K562 (cell line): ENCODE measurements around the gene RBMX2. TPM values are rescaled to one million over a fixed set of nuclear protein-coding genes. Genes with fewer than 3 reads are reported as not detected.

ENCODE experiments used
- ARID1B ChIP-seq: fragments of 450-650 bp; IDR thresholded peaks from 2 replicates; pipeline ENCODE4 v1.6.1; 2016; ENCODE audit warnings: antibody characterized with exemption, mild to moderate bottlenecking, inconsistent platforms
- CCAR2 ChIP-seq: fragments of 200-400 bp; formaldehyde crosslinking; IDR thresholded peaks from 2 replicates; pipeline ENCODE4 v1.6.1; 2017; ENCODE audit warnings: mild to moderate bottlenecking, low read depth, low read length
- CHD7 ChIP-seq: fragments of 200-600 bp; sonication (generic); IDR thresholded peaks from one replicate; pipeline ENCODE4 v1.6.1; 2012; ENCODE audit warnings: mild to moderate bottlenecking, low read depth, low read length, inconsistent platforms
- EHMT2 ChIP-seq: fragments of 450-650 bp; IDR thresholded peaks from 2 replicates; pipeline ENCODE4 v1.6.1; 2018; ENCODE audit warnings: antibody characterized with exemption
- GABPB1 ChIP-seq: sonication (generic); formaldehyde crosslinking; IDR thresholded peaks from 2 replicates; pipeline ENCODE4 v1.8.0; 2022; ENCODE audit warnings: mild to moderate bottlenecking, missing genetic modification reagents
- KDM1A ChIP-seq, 2 experiments: fragments of 450-650 bp; IDR thresholded peaks; 2 replicates each; pipeline ENCODE4 v1.6.1; 2016; ENCODE audit warnings: mild to moderate bottlenecking in 2 of 2
- LCOR ChIP-seq: sonication (generic); formaldehyde crosslinking; IDR thresholded peaks from 2 replicates; pipeline ENCODE4 v1.8.0; 2022; ENCODE audit warnings: mild to moderate bottlenecking, missing genetic modification reagents
- LEF1 ChIP-seq: fragments of 450-650 bp; IDR thresholded peaks from 2 replicates; pipeline ENCODE4 v1.6.1; 2016; ENCODE audit warnings: mild to moderate bottlenecking
- NBN ChIP-seq: fragments of 450-650 bp; IDR thresholded peaks from 2 replicates; pipeline ENCODE4 v1.6.1; 2016; ENCODE audit warnings: low read depth, mild to moderate bottlenecking
- NFIC ChIP-seq: fragments of 450-650 bp; IDR thresholded peaks from 2 replicates; pipeline ENCODE4 v1.6.1; 2017; ENCODE audit warnings: mild to moderate bottlenecking, inconsistent platforms
- SMARCA4 ChIP-seq: fragments of 450-650 bp; IDR thresholded peaks from 2 replicates; pipeline ENCODE4 v1.6.1; 2016
- YY1 ChIP-seq, 3 experiments: IDR thresholded peaks; 2 replicates each; pipeline ENCODE4 v1.6.1; 2011; ENCODE audit warnings: low read length in 2 of 3, mild to moderate bottlenecking in 2 of 3, moderate library complexity in 2 of 3, borderline replicate concordance in 1 of 3, control low read depth in 1 of 3, low read depth in 1 of 3; ENCODE audit not compliant: insufficient read depth in 3 of 3, insufficient replicate concordance in 2 of 3, control insufficient read depth in 1 of 3, insufficient read length in 1 of 3; ENCODE audit errors: extremely low read depth in 1 of 3
- ZNF212 ChIP-seq: fragments of 450-650 bp; formaldehyde crosslinking; IDR thresholded peaks from 2 replicates; pipeline ENCODE4 v1.4.0; 2020; ENCODE audit warnings: mild to moderate bottlenecking
- ZNF551 ChIP-seq: fragments of 250-450 bp; sonication (Bioruptor Pico); IDR thresholded peaks from 2 replicates; pipeline ENCODE4 v1.5.0; 2021; ENCODE audit warnings: mild to moderate bottlenecking, moderate library complexity
- polyA plus RNA-seq, 8 experiments: library from polyadenylated mRNA; depleted of rRNA in 4 of 8; stranded (reverse) in 5 of 8; unstranded in 3 of 8; fragments of >200 nt; fragmentation: Nextera tagmentation in 2 of 8; fragmentation: Illumina TruSeq in 1 of 8; extraction: Ambion mirVana in 2 of 8; extraction: Trizol in 1 of 8; gene quantifications; 2 replicates each; pipeline versions ENCODE4 v1.2.1 to v1.2.3, GENCODE V29; 2011 to 2014; ENCODE audit warnings: inconsistent platforms in 1 of 8, missing spikeins in 1 of 8
- total RNA-seq, 7 experiments: library from RNA; depleted of rRNA in 6 of 7; stranded (reverse); fragments of >200 nt in 6 of 7; fragmentation: Illumina TruSeq in 2 of 7; extraction: Trizol in 2 of 7; gene quantifications; 2 replicates each; pipeline versions ENCODE4 v1.2.1 to v1.2.3, GENCODE V29; 2011 to 2021; ENCODE audit warnings: low replicate concordance in 1 of 7
- TF ChIP-seq, protein P1 (sequence below): sonication (generic); IDR thresholded peaks from 2 replicates; pipeline ENCODE4 v1.6.1; 2016

RBMX2 gene
- total and polyA plus RNA-seq, 9 of the 15 experiments (the other 6 are each of a cell fraction or from before 2014, with no cell fraction given), result 27.2 to 62.5 (median 54.1) TPM

DNA sequence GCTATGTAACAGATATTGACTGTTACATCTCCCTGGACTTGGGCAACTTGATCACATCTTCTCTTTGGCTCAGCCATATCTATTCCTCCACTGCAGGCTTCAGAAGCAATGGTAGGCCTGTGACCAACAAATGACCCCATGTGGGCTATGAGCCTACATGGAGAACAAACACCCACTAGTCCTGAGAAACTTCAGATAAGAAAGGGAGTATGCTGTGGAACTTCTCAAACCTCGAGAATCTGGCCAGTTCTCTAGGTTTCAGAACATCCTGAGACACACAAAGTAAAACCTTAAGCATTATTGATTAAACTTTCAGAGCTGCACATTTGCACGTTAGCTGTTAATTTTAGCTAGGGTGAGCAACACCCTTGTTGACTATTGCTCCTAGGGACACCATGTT, 16.3 kb downstream of the RBMX2 start (continued):
- TF ChIP-seq CHD7 (no peak), ARID1B (peak; percentile 64), EHMT2 (peak; percentile 71; the same call in 1 of the 2 replicates), GABPB1 (no peak), SMARCA4 (0 out of 2 replicates have a peak, but pooled peaks have one; percentile 29), ZNF212 (CRISPR knock-in tag) (no peak), LCOR (CRISPR knock-in tag) (no peak), YY1 (IDR thresholded peaks at IDR 0.05; ENCODE audit: borderline replicate concordance in 1 of 3, control insufficient read depth in 1 of 3, extremely low read depth in 1 of 3, insufficient read depth in 3 of 3, insufficient read length in 1 of 3, insufficient replicate concordance in 2 of 3, low read depth in 1 of 3, low read length in 2 of 3) (peak in 1 of 3 experiments; percentile 72), NFIC (peak; percentile 21; the same call in 1 of the 2 replicates), KDM1A (IDR thresholded peaks at IDR 0.05) (peak; percentile 37 to 66; a peak in 3 of 4 replicates), ZNF551 (no peak), CCAR2 (no peak), LEF1 (peak; percentile 23; the same call in 1 of the 2 replicates), NBN (no peak)
- TF ChIP-seq, protein P1, sequence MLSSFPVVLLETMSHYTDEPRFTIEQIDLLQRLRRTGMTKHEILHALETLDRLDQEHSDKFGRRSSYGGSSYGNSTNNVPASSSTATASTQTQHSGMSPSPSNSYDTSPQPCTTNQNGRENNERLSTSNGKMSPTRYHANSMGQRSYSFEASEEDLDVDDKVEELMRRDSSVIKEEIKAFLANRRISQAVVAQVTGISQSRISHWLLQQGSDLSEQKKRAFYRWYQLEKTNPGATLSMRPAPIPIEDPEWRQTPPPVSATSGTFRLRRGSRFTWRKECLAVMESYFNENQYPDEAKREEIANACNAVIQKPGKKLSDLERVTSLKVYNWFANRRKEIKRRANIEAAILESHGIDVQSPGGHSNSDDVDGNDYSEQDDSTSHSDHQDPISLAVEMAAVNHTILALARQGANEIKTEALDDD, result peak; percentile 60; the same call in 1 of the 2 replicates
